Hematopoietic multipotent progenitor cell treated with erythropoietin and hydrocortisone succinate and interleukin-3 and kit ligand, for 15 days (in vitro differentiated cells): ENCODE measurements around the gene BLTP1.
"Not testable (repeated sequence)": the region's sequence is repeated elsewhere in the genome, so short reads cannot be mapped to it uniquely, and the experiment has no call there.

Source experiments
- DNase-seq: peaks from one replicate; pipeline ENCODE4 v3.0.0-alpha.2; 2015; ENCODE audit warnings: low spot score

The BLTP1 gene

GRCh38 chr4:122151982-122152710 lies at the start of gene BLTP1:
BLTP1 (plus strand) TSS chr4:122152331; CDS start chr4:122170648, 18,317 bp downstream.
- DNase-seq = peak; percentile 77

- DNase-seq = no peak
Observed at GRCh38 chr4:122104184-122104583, 47.9 kb upstream of the BLTP1 start.

- no peak for DNase-seq
Observed at GRCh38 chr4:122107680-122108079, 44.5 kb upstream of the BLTP1 start.

- not testable (repeated sequence) for DNase-seq
Observed at GRCh38 chr4:122110304-122110703, 41.8 kb upstream of the BLTP1 start.

GRCh38 chr4:122117743-122118142 lies 34.4 kb upstream of the BLTP1 start:
- DNase-seq = no peak

GRCh38 chr4:122118243-122118642 lies 33.9 kb upstream of the BLTP1 start:
- no peak for DNase-seq

- DNase-seq = no peak
Observed at GRCh38 chr4:122119739-122120138, 32.4 kb upstream of the BLTP1 start.

- DNase-seq = no peak
Observed at GRCh38 chr4:122121593-122121992, 30.5 kb upstream of the BLTP1 start.

- no peak for DNase-seq
Observed at GRCh38 chr4:122122083-122122482, 30.0 kb upstream of the BLTP1 start.

- no peak for DNase-seq
Observed at GRCh38 chr4:122129061-122129460, 23.1 kb upstream of the BLTP1 start.

GRCh38 chr4:122131562-122132157 lies 20.5 kb upstream of the BLTP1 start:
- no peak for DNase-seq

- DNase-seq = no peak
Observed at GRCh38 chr4:122132891-122133290, 19.2 kb upstream of the BLTP1 start.

GRCh38 chr4:122139139-122139538 lies 13.0 kb upstream of the BLTP1 start:
- DNase-seq = no peak

GRCh38 chr4:122140834-122141233 lies 11.3 kb upstream of the BLTP1 start:
- no peak for DNase-seq

- no peak for DNase-seq
Observed at GRCh38 chr4:122142687-122143086, 9.4 kb upstream of the BLTP1 start.

GRCh38 chr4:122146652-122147051 lies 5.5 kb upstream of the BLTP1 start:
- DNase-seq = no peak

GRCh38 chr4:122150931-122151330 lies 1.2 kb upstream of the BLTP1 start:
- DNase-seq = no peak

GRCh38 chr4:122152711-122153226 lies 638 bp downstream of the BLTP1 start:
- peak; percentile 18 for DNase-seq

GRCh38 chr4:122156819-122157218 lies 4.7 kb downstream of the BLTP1 start:
- no peak for DNase-seq

GRCh38 chr4:122163301-122163700 lies 11.2 kb downstream of the BLTP1 start:
- no peak for DNase-seq

- no peak for DNase-seq
Observed at GRCh38 chr4:122163767-122164166, 11.6 kb downstream of the BLTP1 start.

GRCh38 chr4:122167369-122167768 lies 15.2 kb downstream of the BLTP1 start:
- DNase-seq = no peak

GRCh38 chr4:122170775-122171174 lies 18.6 kb downstream of the BLTP1 start:
- no peak for DNase-seq

- no peak for DNase-seq
Observed at GRCh38 chr4:122171323-122171722, 19.2 kb downstream of the BLTP1 start.
